Fibroblast of gingiva (primary cell): Measurements from ENCODE around the gene MBD6.
"Not testable (repeated sequence)": the region's sequence is repeated elsewhere in the genome, so short reads cannot be mapped to it uniquely, and the experiment has no call there.

Source experiments
- DNase-seq: peaks from one replicate; pipeline ENCODE4 v3.0.0-alpha.2; 2011; ENCODE audit warnings: low read depth

The MBD6 gene

DNA sequence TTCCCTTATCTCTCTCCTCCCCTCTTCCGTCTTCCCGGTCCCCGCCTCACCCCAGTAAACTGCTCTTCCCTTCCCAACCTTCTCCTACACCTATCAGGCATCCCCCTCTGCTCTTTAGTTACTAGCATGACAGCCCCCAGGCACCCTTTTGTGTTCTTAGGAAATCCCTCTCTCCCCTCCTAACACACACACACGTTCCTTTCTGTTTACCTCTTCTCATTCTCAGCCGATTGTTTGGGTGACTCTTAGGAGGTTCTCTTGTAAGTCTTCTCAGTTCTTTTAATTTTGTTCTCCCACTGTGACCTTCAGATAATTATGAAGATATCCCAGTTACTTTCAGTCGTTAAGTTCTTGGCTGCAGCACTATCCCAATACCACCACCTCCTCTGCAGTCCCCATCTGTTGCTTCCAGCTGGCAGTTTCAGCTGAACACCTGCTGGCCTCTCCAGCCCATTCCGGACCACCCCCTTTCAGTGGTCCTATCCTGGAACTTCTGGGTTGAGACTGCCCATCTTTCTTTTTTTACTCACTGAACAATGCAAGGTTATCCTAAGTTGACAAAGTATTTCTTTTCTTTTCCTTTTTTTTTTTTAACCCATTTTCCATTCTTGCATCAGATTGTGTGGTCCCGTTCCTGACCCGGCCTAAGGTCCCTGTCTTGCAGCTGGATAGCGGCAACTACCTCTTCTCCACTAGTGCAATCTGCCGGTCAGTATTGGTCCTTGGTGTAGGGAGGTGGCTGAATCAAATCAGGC lies 34.0 kb upstream of the MBD6 start:
- DNase-seq: no peak

DNA sequence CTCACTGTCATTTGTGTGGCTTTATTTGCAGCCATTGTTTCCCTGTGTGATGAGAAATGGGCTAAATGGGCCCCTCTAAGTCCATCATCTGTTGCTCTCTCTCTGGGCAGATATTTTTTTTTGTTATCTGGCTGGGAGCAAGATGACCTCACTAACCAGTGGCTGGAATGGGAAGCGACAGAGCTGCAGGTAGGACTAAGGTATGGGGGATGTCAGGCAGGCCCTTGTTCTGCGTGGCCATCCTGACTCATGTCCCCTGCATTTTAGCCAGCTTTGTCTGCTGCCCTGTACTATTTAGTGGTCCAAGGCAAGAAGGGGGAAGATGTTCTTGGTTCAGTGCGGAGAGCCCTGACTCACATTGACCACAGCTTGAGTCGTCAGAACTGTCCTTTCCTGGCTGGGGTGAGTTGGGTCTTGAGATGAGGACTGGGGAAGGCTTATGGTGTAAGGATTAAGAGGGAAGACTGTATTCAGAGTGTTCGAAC lies 33.4 kb upstream of the MBD6 start:
- DNase-seq: no peak

DNA sequence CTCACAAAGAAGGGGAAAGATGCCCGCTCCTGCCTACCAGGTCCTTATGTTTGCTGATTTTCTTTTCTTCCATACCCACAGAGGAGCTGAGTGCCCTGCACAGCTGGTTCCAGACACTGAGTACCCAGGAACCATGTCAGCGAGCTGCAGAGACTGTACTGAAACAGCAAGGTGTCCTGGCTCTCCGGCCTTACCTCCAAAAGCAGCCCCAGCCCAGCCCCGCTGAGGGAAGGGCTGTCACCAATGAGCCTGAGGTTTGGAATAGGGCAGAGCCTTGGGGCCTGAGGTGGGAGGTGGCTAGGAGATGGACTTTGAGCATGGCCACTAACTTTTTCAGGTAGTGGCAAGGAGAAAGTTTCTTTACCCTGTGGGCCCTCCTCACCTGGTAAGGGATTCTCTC lies 32.5 kb upstream of the MBD6 start:
- DNase-seq: no peak

GRCh38 chr12:57491393-57492280 lies 31.0 kb upstream of the MBD6 start:
- no peak for DNase-seq

DNA sequence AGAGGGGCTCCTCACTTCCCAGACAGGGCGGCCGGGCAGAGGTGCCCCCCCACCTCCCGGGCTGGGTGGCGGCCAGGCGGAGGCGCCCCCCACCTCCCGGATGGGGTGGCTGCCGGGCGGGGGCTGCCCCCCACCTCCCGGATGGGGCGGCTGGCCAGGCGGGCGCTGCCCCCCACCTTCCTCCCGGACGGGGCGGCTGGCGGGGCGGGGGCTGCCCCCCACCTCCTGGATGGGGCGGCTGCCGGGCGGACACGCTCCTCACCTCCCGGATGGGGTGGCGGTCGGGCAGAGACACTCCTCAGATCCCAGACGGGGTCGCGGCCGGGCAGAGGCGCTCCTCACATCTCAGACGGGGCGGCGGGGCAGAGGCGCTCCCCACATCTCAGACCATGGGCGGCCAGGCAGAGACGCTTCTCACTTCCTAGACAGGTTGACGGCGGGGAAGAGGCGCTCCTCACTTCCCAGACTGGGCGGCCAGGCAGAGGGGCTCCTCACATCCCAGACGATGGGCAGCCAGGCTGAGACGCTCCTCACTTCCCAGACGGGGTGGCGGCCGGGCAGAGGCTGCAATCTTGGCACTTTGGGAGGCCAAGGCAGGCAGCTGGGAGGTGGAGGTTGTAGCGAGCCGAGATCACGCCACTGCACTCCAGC lies 27.4 kb upstream of the MBD6 start:
- DNase-seq: not testable (repeated sequence)

DNA sequence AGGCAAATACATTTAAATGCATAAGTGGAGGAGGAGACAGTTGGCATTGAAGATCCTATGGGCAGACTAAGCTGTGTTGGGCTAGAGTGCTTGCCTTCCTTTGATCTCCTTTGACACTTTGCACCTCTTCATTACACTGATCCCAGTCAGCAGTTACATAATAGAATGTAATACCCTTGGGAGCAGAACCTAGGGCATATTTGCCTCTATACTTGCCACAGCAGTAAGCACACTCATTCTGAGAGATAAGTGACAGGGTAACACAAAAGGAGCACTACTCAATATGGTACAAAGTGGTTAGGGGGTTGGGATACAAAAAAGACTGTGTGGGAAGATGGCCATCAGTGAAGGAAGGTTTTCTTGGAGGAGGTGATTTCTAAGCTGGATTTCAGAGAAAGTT lies 25.8 kb upstream of the MBD6 start:
- DNase-seq: no peak

DNA sequence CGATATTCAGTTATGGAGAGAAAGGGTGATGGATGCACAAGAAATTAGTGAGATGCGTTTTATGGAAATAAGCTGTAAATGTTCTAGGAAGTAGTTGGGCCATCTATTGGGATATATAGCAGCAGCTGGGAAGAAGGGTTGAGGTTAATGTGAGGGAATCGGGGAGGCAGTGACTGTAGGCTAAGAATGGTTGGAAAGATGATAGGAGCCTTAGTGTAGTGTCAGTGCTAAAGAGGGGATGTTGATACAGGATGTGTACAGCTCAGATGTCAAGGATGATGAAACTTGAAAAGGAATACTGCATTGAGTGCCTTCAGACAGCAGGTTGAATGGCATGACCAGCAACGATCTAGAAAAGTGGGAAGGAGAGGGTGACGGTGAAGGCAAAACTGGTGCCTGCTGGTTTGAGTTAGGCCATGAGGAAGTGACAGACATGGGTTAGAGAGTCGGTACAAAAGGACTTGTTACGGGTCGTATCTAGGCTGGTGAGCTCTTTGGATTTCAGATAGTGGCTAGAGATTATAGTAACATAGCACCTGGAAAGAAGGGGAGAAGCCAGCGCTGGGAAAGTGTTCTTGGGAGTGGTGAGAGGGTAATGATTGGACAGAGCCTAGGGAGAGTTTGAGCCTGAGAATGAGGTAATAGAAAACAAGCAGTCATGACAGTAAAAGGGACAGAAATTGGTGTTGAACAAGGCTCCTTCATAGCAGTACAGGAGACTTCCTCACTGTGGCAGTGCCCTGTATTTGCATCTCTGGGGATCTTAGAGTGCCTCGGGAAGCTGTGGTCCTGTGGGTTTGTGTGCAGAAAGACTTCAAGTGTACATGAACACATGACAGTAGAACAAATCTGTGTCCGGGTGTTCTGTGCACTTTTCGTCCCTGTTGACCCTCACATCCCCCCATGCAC lies 25.1 kb upstream of the MBD6 start:
- no peak for DNase-seq

DNA sequence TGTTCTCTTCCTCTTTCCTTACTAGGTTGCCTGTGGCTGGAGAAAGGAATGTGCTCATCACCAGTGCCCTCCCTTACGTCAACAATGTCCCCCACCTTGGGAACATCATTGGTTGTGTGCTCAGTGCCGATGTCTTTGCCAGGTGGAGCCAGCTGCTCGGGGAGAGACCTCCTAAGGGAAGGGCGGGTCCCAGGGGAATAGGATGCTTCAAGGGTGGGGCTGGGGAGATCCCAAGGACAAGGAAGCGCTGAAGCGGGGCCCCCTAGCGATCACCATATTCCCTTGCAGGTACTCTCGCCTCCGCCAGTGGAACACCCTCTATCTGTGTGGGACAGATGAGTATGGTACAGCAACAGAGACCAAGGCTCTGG lies 24.5 kb upstream of the MBD6 start:
- DNase-seq: no peak

- DNase-seq: no peak
Measured at GRCh38 chr12:57498571-57498970, 24.1 kb upstream of the MBD6 start.

GRCh38 chr12:57500213-57500612 lies 22.4 kb upstream of the MBD6 start:
- DNase-seq: no peak

GRCh38 chr12:57502311-57502969 lies 20.2 kb upstream of the MBD6 start:
- not testable (repeated sequence) for DNase-seq

GRCh38 chr12:57506541-57506940 lies 16.1 kb upstream of the MBD6 start:
- not testable (repeated sequence) for DNase-seq

DNA sequence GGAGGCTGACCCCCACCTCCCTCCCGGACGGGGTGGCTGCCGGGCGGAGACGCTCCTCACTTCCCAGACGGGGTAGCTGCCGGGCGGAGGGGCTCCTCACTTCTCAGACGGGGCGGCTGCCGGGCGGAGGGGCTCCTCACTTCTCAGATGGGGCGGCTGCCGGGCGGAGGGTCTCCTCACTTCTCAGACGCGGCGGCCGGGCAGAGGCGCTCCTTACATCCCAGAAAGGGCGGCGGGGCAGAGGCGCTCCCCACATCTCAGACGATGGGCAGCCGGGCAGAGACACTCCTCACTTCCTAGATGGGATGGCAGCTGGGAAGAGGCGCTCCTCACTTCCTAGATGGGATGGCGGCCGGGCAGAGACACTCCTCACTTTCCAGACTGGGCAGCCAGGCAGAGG lies 14.8 kb upstream of the MBD6 start:
- not testable (repeated sequence) for DNase-seq

GRCh38 chr12:57511161-57511560 lies 11.5 kb upstream of the MBD6 start:
- no peak for DNase-seq

DNA sequence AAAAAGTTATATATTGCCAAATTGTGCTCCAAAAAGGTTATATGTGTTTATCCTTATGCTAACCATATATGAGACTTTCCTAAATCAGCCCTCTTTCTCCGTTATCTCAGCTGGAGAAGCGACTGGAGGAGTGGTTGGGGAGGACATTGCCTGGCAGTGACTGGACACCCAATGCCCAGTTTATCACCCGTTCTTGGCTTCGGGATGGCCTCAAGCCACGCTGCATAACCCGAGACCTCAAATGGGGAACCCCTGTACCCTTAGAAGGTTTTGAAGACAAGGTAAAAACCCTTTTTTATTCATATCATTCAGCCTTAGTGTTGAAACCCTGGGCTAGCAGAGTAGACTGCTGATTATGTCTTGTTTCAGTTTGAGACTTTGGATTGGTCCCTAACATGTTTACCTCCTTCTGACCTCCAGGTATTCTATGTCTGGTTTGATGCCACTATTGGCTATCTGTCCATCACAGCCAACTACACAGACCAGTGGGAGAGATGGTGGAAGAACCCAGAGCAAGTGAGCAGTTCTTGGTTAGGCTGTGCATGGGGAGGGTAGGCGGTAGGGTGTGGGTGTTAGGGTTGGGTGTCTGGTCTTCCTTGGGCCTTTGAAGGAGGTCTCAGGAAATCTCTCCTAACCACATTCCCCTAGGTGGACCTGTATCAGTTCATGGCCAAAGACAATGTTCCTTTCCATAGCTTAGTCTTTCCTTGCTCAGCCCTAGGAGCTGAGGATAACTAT lies 10.9 kb upstream of the MBD6 start:
- DNase-seq: no peak

GRCh38 chr12:57512665-57513064 lies 10.0 kb upstream of the MBD6 start:
- no peak for DNase-seq

GRCh38 chr12:57513266-57513665 lies 9.4 kb upstream of the MBD6 start:
- no peak for DNase-seq

GRCh38 chr12:57513677-57514076 lies 8.9 kb upstream of the MBD6 start:
- DNase-seq: not testable (repeated sequence)

DNA sequence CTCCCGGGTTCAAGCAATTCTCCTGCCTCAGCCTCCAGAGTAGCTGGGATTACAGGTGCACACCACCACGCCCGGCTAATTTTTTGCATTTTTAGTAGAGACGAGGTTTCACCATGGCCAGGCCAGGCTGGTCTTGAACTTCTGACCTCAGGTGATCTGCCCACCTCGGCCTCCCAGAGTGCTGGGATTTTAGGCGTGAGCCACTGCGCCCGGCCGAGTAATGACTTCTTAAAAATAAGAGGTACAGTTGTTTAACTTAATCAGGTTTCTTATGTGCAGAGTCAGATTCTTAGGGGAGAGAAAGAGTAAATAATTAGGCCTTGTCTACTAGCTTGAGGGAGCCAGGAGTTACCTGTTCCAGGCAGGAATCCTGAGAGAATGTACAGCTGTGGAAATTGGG lies 8.4 kb upstream of the MBD6 start:
- not testable (repeated sequence) for DNase-seq

DNA sequence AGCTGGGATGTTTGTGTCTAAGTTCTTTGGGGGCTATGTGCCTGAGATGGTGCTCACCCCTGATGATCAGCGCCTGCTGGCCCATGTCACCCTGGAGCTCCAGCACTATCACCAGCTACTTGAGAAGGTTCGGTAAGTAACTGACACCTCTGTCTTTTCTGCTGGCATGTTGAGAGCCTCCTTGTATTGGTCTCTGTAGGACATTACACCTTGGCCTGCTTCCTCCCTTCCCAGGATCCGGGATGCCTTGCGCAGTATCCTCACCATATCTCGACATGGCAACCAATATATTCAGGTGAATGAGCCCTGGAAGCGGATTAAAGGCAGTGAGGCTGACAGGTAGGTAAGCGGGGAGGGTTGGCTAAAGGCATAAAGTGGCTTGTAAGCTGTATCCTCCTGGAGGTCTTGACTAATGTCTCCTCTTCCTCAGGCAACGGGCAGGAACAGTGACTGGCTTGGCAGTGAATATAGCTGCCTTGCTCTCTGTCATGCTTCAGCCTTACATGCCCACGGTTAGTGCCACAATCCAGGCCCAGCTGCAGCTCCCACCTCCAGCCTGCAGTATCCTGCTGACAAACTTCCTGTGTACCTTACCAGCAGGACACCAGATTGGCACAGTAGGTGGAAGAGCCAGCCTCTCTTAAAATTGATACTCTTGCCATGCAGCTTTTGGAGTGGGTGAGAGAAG lies 7.8 kb upstream of the MBD6 start:
- DNase-seq: no peak
